ELF-1 (cell line): ENCODE data around the gene IFNAR2.

Experiments
- DNase-seq: peaks from one replicate; pipeline ENCODE4 v3.0.0-alpha.2; 2016; ENCODE audit warnings: low read depth, low spot score

Gene IFNAR2

DNA sequence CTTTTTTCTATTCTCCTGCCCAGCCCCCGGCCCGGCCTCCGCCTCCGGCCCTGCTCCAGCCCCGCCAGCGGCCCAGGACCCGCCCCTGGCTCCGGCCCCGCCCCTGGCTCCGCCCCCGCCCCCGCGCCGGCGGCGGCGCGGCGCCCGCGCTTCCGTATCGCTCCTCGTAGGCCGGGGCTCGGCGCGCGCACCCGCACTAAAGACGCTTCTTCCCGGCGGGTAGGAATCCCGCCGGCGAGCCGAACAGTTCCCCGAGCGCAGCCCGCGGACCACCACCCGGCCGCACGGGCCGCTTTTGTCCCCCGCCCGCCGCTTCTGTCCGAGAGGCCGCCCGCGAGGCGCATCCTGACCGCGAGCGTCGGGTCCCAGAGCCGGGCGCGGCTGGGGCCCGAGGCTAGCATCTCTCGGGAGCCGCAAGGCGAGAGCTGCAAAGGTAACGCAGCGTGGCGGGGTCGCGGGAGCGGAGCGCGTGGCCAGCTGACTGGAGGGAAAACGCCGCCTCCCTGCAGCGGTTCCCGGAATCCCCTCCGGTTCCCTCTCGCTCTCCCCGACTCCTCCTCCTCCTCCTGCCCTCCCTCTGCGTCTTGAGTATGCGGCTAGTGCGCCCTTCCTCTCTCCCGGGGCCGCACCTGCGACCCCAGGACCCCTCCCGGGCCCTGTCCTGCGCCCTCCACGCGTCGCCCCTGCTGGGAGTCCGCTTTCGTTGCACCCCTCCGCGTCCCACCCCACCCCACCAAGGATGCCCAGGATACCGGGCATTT, at the start of gene IFNAR2:
Gene IFNAR2, plus strand, starts transcription at position 155 of the 761 bp plus-strand sequence. CDS start 11,985 bp downstream, outside the sequence.
- DNase-seq: peak; percentile 86

DNA sequence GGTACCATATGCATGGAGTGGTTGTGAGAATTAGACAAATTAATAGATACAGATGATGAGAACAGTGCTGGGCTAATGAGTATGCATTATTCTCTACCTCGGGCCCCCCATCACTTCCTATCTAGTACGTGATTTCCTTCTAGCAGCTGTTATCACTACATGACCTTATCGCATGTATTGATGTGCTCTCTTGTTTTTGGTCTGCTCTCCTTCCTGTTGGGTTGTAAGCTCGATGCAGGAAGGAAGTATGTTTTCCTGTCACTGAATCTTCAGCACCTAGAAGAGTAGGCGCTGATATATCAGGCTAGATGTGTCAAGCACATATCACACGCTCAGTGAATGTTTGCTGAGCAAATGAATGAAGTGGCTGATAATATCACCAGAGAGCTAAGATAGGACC, 43.9 kb upstream of the IFNAR2 start:
- DNase-seq: no peak

DNA sequence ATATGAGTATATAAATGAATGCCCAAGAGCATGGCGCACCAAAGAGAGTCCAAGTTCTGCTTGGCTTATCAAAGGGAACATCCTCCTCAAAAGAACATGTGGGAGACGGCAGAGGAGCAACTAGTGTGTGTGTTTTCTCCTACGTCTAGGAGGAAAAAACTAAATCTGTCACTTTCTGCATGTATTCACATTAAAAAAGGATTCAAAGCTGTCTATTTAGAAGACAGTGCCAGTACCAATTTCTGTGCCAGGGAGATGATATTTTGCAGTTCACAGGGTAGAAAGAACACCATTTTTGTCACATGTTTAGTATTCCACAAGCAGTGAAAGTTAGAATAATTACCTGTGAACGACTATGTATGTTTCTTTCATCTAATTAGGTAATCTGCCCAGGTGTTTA, 42.5 kb upstream of the IFNAR2 start:
- DNase-seq: no peak

DNA sequence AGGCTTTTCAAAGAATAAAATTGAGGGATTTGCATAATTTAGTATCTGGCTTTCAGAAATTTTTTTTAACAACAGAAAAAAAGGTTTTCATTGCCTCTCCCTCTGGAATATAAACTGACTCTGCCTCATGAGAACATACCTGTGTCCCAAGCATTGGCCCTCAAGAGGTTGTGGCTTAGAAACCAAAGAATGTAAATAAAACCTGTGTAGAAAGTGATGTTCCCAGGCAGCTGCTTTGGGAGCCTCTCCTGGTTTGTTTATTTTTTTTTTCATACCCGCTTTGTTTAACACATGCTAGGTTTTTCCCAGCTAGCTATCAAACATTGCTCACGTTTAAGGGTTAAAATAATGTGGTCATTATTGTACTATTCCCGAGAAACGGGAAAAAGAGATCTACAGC, 40.5 kb upstream of the IFNAR2 start:
- no peak for DNase-seq

DNA sequence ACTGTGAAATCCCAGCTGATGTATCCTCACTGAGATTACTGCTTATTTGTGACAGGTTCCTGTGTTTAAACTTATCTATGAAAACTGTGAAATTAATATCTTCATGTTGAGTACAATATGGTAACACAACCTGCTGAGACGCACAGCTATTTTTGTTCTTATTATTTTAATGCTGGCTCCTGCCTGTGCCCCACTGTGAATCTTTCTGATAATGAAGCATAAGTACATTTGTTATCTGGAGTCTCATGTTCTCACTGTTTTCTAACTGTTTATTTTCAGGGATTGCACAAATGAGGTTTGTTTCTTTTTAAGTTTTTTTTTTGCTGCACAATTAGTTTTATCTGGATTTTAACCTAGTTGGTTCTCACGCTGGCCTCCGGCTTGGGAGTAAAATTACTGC, 39.9 kb upstream of the IFNAR2 start:
- no peak for DNase-seq

DNA sequence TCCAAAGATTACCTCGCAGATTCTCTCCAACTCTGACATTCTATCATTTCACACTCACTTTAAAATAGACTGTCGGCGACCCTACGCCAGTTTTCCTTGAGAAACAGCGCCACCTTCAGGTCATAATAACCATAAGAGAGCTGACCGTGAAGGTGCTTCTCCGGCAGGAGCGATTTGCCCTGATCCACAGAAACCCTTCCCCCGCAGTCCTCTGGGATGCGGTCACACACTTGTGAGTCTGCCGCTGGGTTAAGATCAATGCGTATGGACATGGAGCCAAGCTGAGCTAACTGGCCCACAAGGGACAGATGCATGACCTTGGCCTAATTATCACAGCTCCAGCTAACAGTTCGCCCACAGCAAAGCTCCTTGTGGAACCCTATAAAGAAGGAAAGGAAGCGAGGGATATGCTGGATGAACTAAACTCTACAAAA, 32.8 kb upstream of the IFNAR2 start:
- DNase-seq: peak; percentile 81

DNA sequence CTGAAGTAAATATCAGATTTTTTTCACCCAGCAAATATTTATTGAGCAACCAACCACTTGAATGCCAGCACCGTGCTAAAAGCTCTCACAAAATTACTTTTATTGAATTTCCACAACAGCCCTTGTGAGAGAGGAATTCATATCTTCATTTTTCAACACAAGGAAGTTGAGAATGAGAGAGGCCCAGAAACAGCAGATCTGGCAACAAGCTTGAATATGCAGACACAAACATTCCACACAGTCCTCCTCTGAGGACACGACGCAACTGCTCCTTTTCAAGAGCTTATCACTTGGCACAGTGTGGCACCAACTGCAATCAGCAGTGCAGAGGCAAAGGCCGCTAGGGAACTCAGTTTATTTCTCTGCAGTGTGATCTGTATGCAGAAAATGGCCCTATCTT, 32.2 kb upstream of the IFNAR2 start:
- no peak for DNase-seq

DNA sequence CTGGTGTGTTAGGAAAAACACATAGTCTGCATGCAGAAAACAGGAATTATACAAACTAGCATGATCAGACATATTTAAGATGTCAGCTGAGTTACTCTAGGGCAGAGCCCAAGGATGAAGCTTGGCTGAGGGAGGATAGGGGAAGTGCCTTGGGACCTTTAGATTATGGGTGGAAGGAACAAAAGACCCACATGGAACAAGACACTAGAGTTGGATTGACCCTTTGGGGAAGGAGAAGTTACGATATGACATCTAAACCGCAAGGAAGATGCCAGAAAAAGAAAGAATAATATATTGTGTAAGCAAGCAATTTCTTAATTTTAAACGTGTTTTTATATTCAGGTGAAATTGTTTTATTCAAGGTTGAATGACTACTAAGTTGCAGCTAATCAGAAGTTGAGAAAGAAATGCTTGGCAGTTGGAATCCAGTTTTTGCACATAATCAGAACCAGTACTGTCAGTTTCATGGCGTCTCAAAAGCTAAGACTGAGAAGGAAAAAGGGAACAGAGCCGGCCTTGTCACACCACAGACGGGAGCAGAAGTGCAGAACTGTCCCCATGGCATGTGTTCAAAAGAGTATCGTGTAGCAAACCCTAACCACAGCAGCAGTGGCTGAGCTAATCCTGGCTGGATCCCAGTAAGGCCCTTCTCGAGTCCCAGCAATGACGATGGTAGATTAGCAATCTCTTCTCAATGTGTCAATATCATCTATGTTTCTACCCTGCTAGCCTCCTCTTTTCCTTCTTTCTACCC, 31.2 kb upstream of the IFNAR2 start:
- DNase-seq: no peak

DNA sequence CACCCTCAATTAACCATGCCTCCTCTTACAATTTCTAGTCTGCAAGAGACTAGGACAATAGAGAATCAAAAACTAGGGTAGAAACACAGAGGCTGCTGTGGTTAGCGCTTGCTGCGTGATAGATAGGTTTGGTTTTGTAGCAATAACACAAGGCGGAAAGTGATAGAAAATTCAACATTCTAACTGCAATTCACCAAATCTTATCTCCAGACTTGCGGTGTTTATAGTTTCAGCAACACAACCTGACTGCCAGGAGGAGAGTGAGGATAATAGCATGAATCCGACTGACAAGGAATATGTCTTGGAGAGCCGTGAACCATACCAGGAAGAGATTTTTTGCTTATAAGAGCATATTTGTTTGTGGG, 30.7 kb upstream of the IFNAR2 start:
- no peak for DNase-seq

DNA sequence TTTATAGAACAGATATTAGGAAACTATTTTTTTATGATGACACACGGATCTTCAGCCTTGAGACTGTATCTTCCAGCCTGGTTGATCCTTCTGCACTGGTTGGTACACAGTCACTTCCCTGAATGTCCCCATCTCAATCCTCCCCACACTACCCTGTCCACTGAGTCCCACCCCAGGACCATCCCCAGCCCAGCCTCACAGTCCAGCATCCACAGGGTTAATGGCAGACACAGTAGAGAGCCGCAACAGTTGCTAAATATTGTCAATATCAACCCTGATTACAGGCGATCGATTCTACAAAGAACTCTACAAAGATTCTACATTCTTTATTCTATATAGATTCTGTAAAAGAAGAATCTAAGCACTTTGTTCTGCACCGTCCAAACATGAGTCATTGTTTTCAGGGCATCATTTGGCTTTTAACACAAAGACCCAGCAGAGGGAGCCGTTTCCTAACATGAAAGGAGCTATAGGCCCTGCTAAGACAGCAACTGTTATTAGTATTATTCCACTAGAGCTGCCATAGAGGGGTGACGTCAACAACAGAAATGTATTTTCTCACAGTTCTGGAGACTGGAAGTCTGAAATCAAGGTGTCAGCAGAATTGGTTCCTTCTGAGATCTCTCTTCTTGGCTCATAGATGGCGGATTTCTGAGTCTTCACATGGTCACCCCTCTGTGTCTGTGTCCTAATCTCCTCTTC, 30.1 kb upstream of the IFNAR2 start:
- peak; percentile 62 for DNase-seq

DNA sequence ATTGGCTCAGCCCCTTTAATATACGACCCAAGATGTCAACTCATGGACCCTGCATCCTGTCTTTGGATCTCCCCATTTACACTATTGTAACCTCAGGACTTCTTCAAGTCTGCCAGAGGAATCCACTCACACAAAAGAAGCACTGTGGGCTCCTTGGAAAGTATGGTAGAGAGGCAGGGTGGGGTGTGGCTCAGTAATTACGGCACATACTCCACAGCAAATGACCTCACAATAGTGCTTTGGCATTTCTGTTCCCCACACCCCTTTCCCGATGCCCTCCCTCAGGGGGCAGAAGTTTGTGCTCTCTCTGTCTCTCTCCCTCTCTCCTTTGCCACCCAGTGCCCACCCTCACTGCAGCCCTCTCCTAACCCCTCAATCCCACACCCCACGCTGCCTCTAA, 27.8 kb upstream of the IFNAR2 start:
- no peak for DNase-seq

DNA sequence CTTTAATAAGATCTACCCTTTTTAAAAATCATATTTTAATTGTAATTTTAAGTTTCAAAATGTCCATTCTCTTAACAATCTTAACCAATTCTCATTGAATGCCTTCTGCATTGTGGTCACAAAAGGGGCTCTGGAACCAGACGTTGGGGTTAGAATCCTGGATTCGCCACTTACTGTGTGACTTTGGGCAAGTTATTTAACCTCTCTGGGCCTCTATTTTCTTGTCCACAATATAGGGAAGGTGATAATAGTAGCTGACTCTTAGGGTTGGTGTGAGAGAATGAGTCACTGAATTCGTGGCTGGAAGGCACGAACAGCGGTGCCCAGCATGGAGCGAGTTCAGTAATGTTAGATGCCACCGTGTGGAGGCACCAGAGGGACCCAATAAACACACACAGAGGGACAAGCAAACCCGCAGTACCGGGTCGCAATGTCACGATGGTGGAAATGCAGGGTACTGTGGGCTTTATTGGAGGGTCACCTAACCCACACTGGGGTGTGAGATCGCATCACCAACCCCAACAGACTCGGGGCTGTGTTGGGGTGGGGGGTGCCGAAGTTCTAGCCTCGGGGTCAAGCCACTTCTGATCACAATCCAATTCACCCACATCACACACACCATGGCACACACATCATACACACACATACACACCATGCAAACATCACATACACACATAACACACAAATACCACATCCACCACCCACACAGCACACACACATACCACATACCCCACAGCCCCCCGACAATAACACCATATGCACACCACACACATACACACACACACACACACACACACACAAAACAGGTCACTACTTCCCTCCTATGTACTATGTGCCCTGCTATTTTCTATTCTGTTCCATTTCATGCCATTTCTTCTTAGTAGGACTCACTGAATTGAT, 27.0 kb upstream of the IFNAR2 start:
- DNase-seq: no peak

DNA sequence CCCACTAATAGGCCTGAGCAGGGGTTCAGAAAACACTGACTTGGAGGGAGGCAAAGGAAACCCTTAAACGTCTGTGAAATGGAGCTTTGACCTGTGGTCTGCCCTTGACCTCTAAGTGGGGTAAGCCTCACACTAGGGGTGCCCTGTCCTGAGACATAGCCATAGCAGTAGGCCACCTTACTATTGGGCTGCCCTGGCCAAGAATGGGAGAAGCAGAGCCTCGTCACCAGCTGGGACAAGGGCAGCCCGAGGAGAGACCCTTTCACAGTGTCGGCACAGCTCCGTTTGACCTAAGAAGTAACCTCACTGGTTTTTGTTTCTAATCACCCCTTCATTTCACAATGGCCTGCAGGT, 26.4 kb upstream of the IFNAR2 start:
- DNase-seq: no peak

DNA sequence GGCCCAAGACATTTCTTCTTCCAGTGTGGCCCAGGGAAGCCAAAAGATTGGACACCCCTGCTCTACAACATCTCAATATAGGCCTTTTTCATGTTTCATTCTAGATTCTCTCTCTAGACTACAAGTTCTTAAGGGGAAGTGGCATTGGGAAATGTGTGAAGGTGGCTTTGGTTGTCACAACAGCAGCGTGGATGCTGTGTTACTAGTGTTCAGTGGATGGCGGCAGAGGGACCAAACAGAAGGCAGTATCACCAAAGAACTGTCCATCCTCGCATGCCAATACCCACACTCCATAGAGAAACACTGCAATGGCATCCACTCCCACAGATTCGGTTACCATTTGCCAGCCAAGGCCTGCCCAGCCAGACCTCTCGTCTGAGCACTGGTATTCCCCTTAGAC, 24.3 kb upstream of the IFNAR2 start:
- no peak for DNase-seq

DNA sequence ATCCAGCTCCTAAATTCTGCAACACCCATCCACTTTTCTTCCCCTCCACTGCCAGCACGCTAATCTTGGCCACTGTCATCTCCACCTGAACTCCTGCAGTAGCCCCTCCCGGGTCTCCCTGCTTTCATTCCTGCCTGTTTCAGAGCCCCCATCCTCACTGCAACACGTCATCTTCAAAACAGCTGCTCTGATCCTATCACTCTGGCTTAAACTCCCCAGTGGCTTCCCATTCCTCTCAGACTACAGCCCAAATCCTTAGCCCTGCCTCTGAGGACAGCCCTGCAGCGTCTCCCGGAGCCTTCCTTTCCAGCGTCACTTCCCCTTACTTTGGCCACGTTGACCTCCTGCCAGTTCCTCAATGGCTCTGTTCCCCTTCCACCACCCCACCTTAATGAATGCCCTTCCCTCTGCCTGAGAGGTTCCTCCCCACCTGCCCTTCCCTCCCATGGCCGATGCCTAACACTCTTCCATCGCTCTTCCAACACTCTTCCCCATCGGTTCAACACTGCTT, 22.9 kb upstream of the IFNAR2 start:
- no peak for DNase-seq

DNA sequence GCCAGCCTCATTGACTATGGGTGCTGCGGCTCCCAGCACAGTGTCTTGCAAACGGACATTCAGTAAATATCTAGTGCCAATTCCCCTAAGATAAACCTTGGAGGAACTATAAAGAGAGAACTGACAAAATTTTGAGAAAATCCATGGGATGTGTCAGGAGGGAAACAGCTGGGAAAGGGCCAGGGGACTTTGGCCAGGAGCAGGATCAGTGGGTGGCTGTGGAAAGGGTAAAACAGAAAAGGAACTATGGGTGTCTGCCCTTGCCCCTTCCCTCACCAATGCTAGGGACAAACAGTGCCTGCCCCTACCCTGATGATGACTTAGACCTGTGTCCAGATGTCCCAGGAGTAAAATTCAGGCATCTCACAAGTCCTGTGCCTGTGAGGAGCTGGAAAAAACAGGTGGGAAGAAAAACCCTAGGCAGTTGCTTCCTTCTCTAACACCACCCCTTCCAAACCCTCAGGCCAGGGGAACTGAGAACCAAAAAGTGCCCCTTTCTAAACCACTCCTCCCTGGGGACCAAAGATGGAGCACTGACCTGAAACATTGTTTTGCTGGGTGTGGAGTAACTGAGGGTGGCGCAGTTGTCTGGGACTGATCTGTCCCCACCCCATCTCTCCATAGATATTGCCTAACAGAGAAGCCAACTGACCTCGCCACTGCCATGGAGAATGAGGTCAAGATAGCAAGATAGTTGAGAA, 22.1 kb upstream of the IFNAR2 start:
- DNase-seq: no peak

DNA sequence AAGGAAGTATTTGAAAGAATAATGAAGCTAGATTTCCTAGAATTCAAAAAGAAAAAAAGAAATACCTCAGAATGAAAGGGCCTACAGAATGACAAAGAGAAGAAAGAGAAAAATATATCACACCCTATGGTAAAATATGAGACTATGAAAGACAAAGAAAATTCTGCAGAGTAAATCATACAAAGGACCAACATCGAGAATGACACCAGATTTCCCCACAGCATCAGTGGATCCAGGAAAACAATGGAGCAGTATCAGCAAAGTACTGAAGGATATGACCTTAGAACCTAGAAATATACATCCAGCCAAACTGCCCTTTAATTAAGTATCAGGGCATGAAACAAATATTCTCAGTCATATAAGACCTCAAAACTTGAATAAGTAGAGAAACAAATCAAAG, 21.2 kb upstream of the IFNAR2 start:
- no peak for DNase-seq

DNA sequence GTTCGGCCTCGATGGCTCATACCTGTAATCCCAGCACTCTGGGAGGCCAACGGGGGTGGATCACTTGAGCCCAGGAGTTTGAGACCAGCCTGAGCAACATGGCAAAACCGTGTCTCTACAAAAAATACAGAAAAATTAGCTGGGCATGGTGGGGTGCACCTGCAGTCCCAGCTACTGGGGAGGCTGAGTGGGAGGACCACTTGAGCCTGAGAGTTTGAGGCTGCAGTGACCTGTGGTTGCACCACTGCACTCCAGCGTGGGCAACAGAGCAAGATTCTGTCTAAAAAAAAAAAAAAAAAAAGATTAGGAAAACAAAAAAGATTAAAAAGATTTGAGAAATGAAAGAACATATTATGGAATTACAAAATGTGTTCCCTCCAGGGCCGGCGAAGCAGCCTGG, 18.4 kb upstream of the IFNAR2 start:
- DNase-seq: no peak

DNA sequence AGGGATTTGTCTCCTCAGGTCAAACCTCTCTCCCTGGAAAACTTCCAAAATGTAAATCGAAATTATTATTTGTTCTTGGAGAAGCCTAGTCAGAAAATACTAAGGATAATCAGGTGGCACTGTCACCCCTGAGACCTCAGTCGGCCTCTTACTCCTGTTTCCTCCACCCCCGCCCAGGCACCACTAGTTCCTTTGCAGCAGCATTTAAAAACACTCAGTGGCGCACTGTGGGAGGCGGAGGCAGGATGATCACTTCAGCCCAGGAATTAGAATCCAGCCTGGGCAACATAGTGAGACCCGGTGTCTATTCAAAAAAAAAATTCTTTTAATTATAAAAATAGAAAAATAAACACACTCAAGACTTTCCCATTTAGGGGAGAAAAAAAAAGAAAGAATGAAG, 18.0 kb upstream of the IFNAR2 start:
- DNase-seq: no peak

DNA sequence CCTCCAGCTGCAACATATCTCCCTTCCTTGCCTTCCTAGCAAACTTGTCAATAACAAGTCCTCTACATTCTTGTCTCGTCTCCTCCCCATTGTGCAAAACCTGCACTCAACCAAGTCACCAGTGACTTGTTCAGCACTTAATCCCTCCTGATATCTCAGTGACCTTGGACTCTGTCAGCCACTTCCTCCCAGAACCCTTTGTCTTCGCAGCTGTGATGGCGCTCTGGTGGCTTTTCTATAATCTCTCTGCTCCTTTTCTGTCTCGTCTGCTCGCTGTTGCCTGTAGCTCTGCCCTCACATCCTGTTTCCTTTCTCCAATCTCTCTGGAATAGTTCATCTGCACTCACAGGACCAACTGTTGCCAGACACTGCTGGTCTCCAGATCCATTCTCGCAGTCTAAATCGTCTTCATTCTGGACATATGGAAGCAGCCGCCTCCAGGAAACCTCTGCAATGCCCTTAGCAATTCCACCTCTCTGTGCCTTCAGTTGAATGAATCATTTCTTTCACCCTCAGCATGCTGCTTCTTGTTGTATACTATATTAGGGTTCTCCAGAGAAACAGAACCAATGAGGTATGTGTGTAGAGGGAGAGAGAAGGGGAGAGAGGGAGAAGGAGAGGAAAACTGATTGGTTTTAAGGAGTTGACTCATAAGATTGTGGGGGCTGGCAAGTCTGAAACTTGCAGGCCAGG, 17.4 kb upstream of the IFNAR2 start:
- peak; percentile 10 for DNase-seq
